ENCODE data around the gene NDUFV3.
A peak's percentile ranks its signal among the peaks of the same experiment; 100 is the strongest.

NDUFV3 gene

GRCh38 chr21:42878678-42878992 lies 14.5 kb upstream of the NDUFV3 start:
- no peak for DNase-seq (ENCODE audit: low read depth)
- no peak for TF ChIP-seq CTCF (IDR thresholded peaks at IDR 0.05; ENCODE audit: insufficient read depth, low read depth, low read length, missing control alignments)
- H3K4me3 ChIP-seq (ENCODE audit: low read depth, low read length), result peak overlapping the region; percentile 79

GRCh38 chr21:42878993-42879787 lies 13.9 kb upstream of the NDUFV3 start, which contains the start of gene WDR4:
Gene WDR4 (minus strand): TSS chr21:42879539. CDS start chr21:42879495, 44 bp downstream.
- peak; percentile 99 for DNase-seq (ENCODE audit: low read depth)
- H3K4me3 ChIP-seq (ENCODE audit: low read depth, low read length), result peak within 1 kb of the TSS; percentile 79
- TF ChIP-seq CTCF (IDR thresholded peaks at IDR 0.05; ENCODE audit: insufficient read depth, low read depth, low read length, missing control alignments), result no peak

GRCh38 chr21:42880352-42880751 lies 12.8 kb upstream of the NDUFV3 start:
- DNase-seq (ENCODE audit: low read depth), result no peak
- TF ChIP-seq CTCF (IDR thresholded peaks at IDR 0.05; ENCODE audit: insufficient read depth, low read depth, low read length, missing control alignments), result no peak
- peak overlapping the region; percentile 79 for H3K4me3 ChIP-seq (ENCODE audit: low read depth, low read length)

- no peak for TF ChIP-seq CTCF (IDR thresholded peaks at IDR 0.05; ENCODE audit: insufficient read depth, low read depth, low read length, missing control alignments)
- DNase-seq (ENCODE audit: low read depth), result no peak
- H3K4me3 ChIP-seq (ENCODE audit: low read depth, low read length), result no peak overlapping the region
These were observed 9.2 kb upstream of the NDUFV3 start for GRCh38 chr21:42883921-42884320.

GRCh38 chr21:42887326-42887725 lies 5.8 kb upstream of the NDUFV3 start:
- H3K4me3 ChIP-seq (ENCODE audit: low read depth, low read length), result no peak overlapping the region
- DNase-seq (ENCODE audit: low read depth), result no peak
- no peak for TF ChIP-seq CTCF (IDR thresholded peaks at IDR 0.05; ENCODE audit: insufficient read depth, low read depth, low read length, missing control alignments)

- H3K4me3 ChIP-seq (ENCODE audit: low read depth, low read length), result peak overlapping the region; percentile 52
- TF ChIP-seq CTCF (IDR thresholded peaks at IDR 0.05; ENCODE audit: insufficient read depth, low read depth, low read length, missing control alignments), result no peak
- no peak for DNase-seq (ENCODE audit: low read depth)
These were observed 553 bp upstream of the NDUFV3 start for GRCh38 chr21:42892582-42892930.

GRCh38 chr21:42900446-42900845 lies 7.3 kb downstream of the NDUFV3 start:
- TF ChIP-seq CTCF (IDR thresholded peaks at IDR 0.05; ENCODE audit: insufficient read depth, low read depth, low read length, missing control alignments), result no peak
- H3K4me3 ChIP-seq (ENCODE audit: low read depth, low read length), result no peak overlapping the region
- no peak for DNase-seq (ENCODE audit: low read depth)
